Stimulated activated CD8-positive, alpha-beta memory T cell treated with anti-CD3 and anti-CD28 coated beads, Interleukin-12 subunit alpha, Interleukin-12 subunit beta, amount 100 ng/mL, for 4 hours (primary cell): ENCODE results near the gene DENND5B.
"Not testable (repeated sequence)": the region's sequence is repeated elsewhere in the genome, so short reads cannot be mapped to it uniquely, and the experiment has no call there.

Experiments used
- DNase-seq: peaks from one replicate; pipeline ENCODE4 v3.0.0-alpha.2; 2020; ENCODE audit warnings: low read depth

DENND5B gene

GRCh38 chr12:31471823-31472222 is 119.1 kb downstream of the DENND5B start:
- DNase-seq = no peak

GRCh38 chr12:31471051-31471450 is 119.9 kb downstream of the DENND5B start:
- no peak for DNase-seq

- DNase-seq = no peak
Observed at GRCh38 chr12:31470459-31470858, 120.5 kb downstream of the DENND5B start.

DNA sequence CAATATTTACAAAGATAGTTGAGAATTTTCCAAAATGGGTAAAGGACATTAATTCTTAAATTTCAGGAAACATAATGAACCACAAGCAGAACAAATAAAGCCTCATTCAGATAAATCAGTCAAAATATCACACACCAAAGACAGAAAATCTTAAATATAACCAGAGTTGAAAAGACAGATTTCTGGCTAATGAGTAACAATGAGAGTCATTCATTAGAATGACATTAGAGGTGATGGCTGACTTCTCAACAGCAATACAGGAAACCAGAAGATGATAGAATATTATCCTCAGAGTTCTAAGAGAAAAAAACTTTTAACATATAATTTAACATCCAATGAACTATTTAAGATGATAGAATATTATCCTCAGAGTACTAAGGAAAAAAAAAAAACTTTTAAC is 124.2 kb downstream of the DENND5B start:
- no peak for DNase-seq

GRCh38 chr12:31465002-31465401 is 125.9 kb downstream of the DENND5B start:
- no peak for DNase-seq

DNA sequence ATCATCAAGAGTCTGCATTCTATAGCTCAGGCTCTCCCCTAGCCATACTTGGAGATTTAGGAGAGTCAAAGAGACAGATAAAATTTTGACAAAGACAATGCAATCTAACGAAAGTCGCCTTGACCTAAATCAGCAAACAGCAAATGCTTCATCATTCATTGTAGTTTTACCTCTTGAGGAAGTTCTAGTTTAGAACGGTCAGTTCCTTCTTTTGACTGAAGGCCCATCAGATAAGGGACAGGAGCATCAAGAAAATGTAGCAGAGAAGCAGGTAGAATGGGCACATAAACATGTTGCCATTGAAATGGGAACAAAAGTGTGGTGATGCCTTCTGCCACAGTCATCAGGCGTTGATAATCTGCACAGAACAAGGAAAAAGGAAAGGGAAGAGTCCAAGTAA is 130.9 kb downstream of the DENND5B start:
- no peak for DNase-seq

DNA sequence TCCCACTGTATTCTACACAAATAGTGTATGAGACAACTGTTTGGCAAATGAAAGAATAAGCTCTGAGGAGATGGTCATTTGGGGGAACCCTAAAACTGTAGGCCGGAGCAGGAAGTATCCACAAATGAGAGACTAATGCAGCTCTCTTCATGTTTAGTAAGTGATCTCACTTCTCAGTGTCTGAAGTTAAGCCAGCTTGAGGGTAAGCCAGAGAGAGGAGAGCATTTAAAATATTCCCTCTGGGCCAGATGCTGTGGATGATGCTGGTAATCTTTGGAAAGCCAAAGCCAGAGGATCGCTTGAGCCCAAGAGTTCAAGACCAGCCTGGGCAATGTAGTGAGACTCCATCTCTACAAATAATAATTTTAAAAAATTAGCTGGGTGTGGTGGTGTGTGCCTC is 134.4 kb downstream of the DENND5B start:
- no peak for DNase-seq

GRCh38 chr12:31444736-31445135 is 146.2 kb downstream of the DENND5B start:
- no peak for DNase-seq

- no peak for DNase-seq
Observed at GRCh38 chr12:31440586-31440985, 150.3 kb downstream of the DENND5B start.

GRCh38 chr12:31440134-31440533 is 150.8 kb downstream of the DENND5B start:
- no peak for DNase-seq

GRCh38 chr12:31431721-31432240 is 159.2 kb downstream of the DENND5B start:
- DNase-seq = no peak

- DNase-seq = no peak
Observed at GRCh38 chr12:31423405-31423804, 167.5 kb downstream of the DENND5B start.

DNA sequence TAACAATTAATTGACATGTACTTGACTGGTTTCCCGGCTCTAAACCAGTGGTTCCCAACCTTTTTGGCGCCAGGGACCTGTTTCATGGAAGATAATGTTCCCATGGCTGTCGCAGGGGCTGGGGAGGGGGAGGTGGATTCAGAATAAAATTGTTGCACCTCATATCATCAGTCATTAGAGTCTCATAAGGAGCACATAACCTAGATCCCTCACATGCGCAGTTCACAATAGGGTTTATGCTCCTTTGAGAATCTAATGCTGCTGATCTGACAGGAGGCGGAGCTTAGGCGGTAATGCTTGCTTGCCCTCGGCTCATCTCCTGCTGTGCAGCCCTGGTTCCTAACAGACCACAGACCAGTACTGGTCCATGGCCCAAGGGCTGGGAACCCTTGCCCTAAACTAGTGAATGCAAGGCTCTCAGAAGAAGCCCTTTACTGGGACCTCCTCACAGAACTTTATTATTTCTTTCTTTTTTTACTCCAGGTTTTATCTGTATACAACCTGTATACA is 178.6 kb downstream of the DENND5B start:
- no peak for DNase-seq

DNA sequence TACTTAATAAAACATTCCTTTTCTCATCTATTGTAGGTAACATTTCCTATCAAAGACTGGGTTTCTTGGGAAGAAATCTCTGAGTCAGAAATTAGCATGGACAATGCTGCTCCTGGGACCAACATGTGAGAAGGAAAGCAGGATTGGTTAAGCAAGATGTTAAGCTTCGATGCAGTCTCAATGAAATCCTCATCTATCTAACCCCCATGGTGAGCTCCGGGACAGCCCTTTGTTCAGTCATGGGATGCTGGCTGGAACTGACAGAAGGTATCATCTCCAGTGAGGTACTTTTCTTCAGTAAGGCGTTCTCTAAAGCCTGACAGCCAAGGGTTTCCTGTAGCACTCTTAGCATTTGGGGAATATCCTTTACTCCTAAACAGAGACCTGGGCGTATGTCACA is 182.2 kb downstream of the DENND5B start:
- no peak for DNase-seq

- no peak for DNase-seq
Observed at GRCh38 chr12:31407562-31407961, 183.4 kb downstream of the DENND5B start.

DNA sequence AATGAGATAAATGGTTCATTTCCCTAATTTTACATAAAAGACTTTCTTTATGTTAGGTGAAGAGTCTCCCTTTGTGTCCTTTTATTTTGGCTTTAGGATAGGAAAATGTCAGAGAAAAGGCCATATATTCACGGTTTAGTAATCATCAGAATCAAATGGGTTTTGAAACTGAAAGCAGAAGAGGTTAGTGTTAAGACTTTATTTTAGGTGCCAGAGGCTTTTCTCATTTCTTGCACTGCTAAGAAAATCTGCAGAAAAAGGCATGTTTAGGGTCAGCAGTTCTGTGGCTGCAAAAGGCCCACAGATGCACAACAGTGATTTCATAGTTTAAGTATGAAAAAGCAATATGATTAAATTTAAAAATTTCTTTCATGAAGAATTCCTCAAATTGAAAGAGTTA is 184.6 kb downstream of the DENND5B start:
- no peak for DNase-seq

GRCh38 chr12:31405021-31405420 is 185.9 kb downstream of the DENND5B start:
- no peak for DNase-seq

GRCh38 chr12:31403099-31403607 is 187.8 kb downstream of the DENND5B start:
- not testable (repeated sequence) for DNase-seq

DNA sequence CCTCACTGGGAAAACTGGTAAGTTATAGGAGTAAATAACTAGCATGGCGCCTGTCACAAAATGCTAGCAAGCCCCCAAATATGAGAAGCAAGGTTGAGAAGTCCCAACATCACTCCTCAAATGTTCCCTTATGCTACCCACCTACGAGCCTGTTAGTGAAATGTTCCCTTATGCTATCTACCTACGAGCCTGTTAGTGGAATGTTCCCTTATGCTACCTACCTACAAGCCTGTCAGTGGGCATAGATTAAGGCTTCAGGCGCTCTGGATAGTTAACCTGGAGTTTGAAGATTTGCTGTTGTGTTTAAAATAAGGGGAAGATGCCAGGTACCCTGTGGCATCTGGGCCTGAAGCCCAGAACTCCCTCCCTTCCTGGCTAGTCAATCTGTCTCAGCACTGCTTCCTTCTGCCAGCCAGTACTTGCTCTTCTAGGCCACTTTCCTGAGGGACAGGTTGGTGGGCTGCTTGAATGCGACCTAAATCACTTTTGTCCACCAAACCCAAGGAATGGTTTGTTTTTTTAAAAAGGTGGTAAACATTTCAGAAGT is 197.9 kb downstream of the DENND5B start:
- DNase-seq = no peak

DNA sequence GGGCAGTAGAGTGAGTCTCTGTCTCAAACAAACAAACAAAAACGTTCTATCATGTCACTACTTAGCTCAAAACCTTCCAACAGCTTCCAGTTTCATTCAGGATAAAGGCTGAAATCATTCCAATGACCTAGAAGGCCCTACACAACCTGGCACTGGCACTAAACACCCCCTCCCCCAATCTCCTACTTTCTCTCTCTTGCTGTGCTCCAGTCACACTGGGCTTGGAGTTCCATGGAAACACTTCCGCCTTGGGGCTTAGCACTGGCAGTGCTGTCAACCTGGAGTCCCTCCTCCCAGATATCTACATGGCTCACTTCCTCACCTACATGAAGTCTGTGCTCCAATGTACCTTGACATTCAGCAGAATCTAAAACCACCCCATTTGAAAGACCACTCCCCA is 199.9 kb downstream of the DENND5B start:
- DNase-seq = no peak

DNA sequence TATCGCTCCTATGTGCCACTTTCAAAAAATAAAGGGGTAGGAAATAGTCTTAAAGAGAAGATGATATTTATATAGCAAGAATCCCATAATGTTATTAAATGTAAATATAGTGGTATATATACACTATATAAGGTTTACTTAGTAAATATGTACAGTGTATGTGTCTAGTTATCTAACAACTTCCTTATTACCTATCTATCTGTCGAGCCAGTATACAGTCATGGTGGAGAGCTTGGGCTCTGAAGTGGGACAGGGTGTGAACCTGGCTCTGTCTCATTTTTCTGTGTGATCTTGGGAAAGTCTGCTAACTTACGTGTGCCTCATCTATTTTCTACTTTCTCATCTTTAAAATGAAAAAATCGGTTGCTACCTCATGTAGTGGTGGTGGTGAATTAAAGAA is 202.2 kb downstream of the DENND5B start:
- DNase-seq = no peak

DNA sequence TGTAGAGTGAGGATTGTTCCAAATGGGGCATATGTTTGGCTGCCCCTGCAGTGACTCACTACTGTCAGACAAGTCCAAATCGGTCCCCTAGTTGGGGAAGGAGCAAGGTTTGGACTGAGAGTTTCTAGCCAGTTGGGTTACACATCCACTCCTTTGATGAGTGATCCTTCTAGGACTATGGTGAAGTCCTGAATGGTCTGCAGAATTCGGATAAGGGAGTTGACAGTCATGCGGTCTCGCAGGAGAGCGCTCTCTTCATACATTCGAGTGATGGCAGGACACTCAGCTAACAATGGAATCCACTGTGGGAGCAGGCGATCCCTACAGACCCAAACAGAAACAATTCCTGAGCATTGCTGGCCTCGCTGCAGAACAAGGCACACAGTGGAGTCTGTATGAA is 203.5 kb downstream of the DENND5B start:
- no peak for DNase-seq

DNA sequence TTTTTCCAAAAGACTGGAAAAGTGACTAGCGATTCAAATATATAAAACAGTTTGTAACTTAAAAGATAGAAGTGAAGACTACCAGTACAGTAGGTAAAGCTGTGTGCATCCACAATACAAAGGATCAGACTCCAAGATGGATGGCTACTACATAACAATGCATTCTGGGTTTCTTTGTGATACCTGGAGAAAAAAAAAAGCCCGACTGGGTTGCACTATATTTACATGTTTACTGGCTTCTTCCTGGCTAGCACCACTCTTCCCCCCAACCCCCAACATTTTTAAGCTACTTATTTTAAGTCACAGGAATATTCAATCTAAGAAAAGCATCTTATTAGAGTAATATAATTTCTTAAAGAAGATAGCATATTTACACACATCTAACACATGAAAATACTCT is 203.9 kb downstream of the DENND5B start:
- DNase-seq = no peak

DNA sequence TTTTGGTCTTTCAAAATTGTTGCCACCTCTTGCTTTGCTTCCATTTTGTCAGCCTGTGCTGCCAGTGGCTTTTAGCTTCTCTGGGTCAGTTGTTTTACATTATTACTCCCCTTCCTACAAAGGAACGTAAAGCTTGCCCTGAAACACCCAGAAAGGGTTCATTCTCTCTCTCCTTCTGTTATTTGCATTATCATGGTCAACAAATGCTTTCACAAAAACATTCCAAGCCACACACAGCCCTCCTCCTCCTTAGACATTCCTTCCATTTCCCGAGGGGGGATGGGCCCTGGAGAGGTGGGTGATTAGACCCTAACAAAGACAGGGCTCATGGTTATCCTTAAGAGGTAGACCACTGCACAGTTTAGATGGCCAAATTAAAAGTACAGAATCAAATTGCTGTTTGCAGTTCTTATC is 204.6 kb downstream of the DENND5B start:
- DNase-seq = no peak
